ENCODE measurements around the gene OLFML2B. TPM values are rescaled to one million over a fixed set of nuclear protein-coding genes. Genes with fewer than 3 reads are reported as not detected.

The OLFML2B gene
- total RNA-seq (under 1 TPM in 3 of 5 experiments, not detected in 2; 0.27 to 0.47 (median 0.35) TPM), polyA plus RNA-seq (under 1 TPM; 0.07 to 0.24 TPM), total RNA-seq (not detected)

DNA sequence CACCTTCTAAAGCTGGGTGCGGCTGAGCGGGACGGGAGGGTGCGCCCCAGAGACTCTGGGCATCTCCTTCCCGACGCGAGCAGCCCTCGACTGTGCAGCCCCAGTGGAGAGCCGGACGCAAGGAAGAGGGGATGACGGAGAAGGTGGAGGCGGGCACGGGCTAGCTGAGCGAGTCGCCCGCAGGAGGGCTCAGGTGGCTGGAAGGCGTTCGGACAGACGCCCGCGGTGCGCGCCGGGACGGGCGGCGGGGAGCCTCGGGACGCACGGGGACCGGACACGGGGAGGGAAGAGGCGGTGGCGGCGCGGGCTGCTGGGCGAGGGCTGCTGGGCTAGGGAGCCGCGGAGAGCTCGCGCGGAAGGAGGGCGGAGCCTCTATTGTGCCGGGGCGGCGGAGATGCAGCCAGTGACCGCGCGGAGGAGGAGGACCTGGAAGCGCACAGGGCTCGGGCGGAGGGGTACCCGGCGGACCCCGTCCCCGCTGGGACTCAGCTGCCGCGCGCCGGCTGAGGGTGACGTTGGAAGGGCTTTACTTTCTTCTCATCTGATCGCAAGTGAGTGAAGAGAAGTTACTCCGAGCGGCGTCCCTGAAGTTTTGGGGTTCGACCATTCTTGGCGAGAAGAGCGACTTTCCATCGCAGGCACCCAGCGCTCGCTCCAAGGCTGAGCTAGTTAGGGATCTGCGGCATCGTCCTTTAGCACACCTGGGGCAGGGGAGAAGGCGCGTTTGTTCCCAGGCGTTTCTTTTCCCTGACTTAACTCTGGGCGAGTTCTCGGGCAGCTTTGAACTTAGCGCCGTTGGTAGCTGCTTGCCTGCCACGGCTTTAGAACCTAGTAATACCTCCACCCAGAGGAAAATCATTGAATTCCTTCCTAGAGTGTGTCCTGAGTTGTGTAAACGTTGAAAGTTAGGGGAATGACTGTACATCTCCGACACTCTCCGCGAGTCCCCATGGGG is at the start of gene OLFML2B:
TSS of gene OLFML2B (minus strand) at position 323 of the 955 bp plus-strand sequence. CDS start 439 bp downstream, outside the sequence.
- H3K9me3 Mint-ChIP-seq, result peaks cover 0 to 4% (median 0%) of the 10 kb centered on the region in 11 donors
- peaks cover 0 to 6% (median 0%) of the 10 kb centered on the region in 5 donors for H3K36me3 Mint-ChIP-seq
- intact Hi-C loops (cut with micrococcal nuclease), result loop anchor here (1.0 kb wide), 4 partner anchors 13 to 232 kb away; no protein-coding TSS in a partner anchor
- no peaks in the 10 kb centered on the region for H3K36me3 ChIP-seq (ENCODE audit: control insufficient read depth in 2 of 3, insufficient read depth in 3 of 3, low read length in 3 of 3)
- peaks cover 0 to 4% of the 10 kb centered on the region in 2 donors for H3K4me1 ChIP-seq (ENCODE audit: control insufficient read depth in 2 of 2, insufficient read depth in 2 of 2, low read length in 2 of 2)
- ChIA-PET CTCF (interaction anchor here (0.7 to 2.1 kb wide), 15 partner anchors 11 to 297 kb away, joined by 3 to 23 read pairs (median 4); no protein-coding TSS in a partner anchor), POLR2A (interaction anchor here (1.0 to 1.1 kb wide), 2 partner anchors 89 to 105 kb away, joined by 3 read pairs; no protein-coding TSS in a partner anchor)
- H3K27ac ChIP-seq (ENCODE audit: low read depth, low read length), result no peak within 1 kb of the TSS
- H3K4me1 Mint-ChIP-seq, result peaks cover 6 to 13% (median 9%) of the 10 kb centered on the region in 7 donors
- peaks cover 0 to 3% of the 10 kb centered on the region in 2 donors for H3K27me3 ChIP-seq (ENCODE audit: control insufficient read depth in 2 of 2, insufficient read depth in 2 of 2, low read length in 2 of 2)
- H3K27ac Mint-ChIP-seq, result peak within 1 kb of the TSS in 3 of 9 donors; percentile 2 to 55 (median 51)
- peak within 1 kb of the TSS; percentile 80 for H3K4me3 ChIP-seq (ENCODE audit: low read length)
- peaks cover 33 to 54% (median 34%) of the 10 kb centered on the region in 5 donors for H3K27me3 Mint-ChIP-seq
- peak within 1 kb of the TSS; percentile 89 to 99 (median 94) for H3K4me3 Mint-ChIP-seq
- ATAC-seq (peak; percentile 88), DNase-seq (peak; percentile 15 to 66 (median 49))
- H3K9me3 ChIP-seq (ENCODE audit: control insufficient read depth in 2 of 3, low read length in 3 of 3), result no peaks in the 10 kb centered on the region

DNA sequence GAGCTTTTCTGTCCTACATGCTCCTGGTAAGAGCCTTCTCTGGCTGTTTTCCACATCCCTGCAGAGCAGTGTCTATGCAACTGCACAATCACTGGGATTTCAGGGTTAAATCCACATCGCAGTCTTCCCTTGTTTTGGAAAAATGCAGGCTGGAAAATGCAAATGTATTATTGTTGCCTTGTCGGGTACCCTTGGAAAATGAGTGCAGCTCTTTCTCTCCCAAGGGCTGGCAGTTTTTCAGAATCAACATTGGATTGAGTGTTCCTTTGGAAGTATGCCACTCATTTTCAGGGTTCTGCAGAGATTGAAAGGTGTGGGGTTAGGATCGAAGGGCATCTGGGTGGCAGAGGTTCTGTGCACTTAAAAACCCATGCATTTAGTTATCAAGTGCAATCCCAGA is 49.1 kb upstream of the OLFML2B start:
- no peak overlapping the region for H3K27ac Mint-ChIP-seq
- ChIA-PET POLR2A (no interaction called here), CTCF (no interaction called here)
- intact Hi-C loops (cut with micrococcal nuclease), result no loop called here
- H3K27ac ChIP-seq (ENCODE audit: low read depth, low read length), result no peak overlapping the region
- peaks cover 0 to 3% of the 10 kb centered on the region in 2 donors for H3K27me3 ChIP-seq (ENCODE audit: control insufficient read depth in 2 of 2, insufficient read depth in 2 of 2, low read length in 2 of 2)
- H3K9me3 Mint-ChIP-seq, result no peaks in the 10 kb centered on the region
- peaks cover 0 to 12% (median 5%) of the 10 kb centered on the region in 7 donors for H3K4me1 Mint-ChIP-seq
- H3K4me3 Mint-ChIP-seq, result no peak overlapping the region
- no peak for ATAC-seq
- H3K27me3 Mint-ChIP-seq, result peaks cover 42 to 74% (median 69%) of the 10 kb centered on the region in 5 donors
- DNase-seq, result no peak
- no peak overlapping the region for H3K4me3 ChIP-seq (ENCODE audit: low read length)
- H3K36me3 ChIP-seq (ENCODE audit: control insufficient read depth in 2 of 3, insufficient read depth in 3 of 3, low read length in 3 of 3), result no peaks in the 10 kb centered on the region
- H3K36me3 Mint-ChIP-seq, result no peaks in the 10 kb centered on the region
- no peaks in the 10 kb centered on the region for H3K9me3 ChIP-seq (ENCODE audit: control insufficient read depth in 2 of 3, low read length in 3 of 3)
- H3K4me1 ChIP-seq (ENCODE audit: control insufficient read depth in 2 of 2, insufficient read depth in 2 of 2, low read length in 2 of 2), result peaks cover 0 to 5% of the 10 kb centered on the region in 2 donors

DNA sequence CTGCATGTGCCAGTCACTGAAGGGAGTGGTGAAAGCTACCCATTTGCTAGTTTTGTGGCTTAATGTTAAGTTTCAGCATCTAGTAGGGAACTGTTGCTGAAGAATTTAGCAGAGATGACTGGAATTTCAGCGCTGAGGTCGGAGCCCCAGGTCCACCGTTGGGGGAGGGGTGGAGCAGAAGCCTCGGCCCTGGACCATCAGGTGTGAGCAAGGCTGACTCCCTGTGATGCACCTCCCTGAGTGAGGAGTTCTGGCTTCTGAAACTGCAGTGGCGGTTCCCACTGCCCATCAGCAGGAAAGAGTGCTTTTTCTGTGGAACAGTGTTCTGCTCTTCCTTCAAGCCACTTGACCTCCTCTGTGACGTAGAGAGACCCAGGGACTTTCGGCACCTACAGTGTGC is 47.2 kb upstream of the OLFML2B start:
- Mint-ChIP-seq H3K27ac (no peak overlapping the region), H3K4me1 (peaks cover 0 to 12% (median 5%) of the 10 kb centered on the region in 7 donors), H3K9me3 (no peaks in the 10 kb centered on the region), H3K36me3 (no peaks in the 10 kb centered on the region), H3K27me3 (peaks cover 46 to 80% (median 67%) of the 10 kb centered on the region in 5 donors), H3K4me3 (peak overlapping the region; percentile 16 to 90 (median 84))
- Histone ChIP-seq H3K27me3 (ENCODE audit: control insufficient read depth in 2 of 2, insufficient read depth in 2 of 2, low read length in 2 of 2) (peaks cover 0 to 3% of the 10 kb centered on the region in 2 donors), H3K4me1 (ENCODE audit: control insufficient read depth in 2 of 2, insufficient read depth in 2 of 2, low read length in 2 of 2) (peaks cover 0 to 5% of the 10 kb centered on the region in 2 donors), H3K9me3 (ENCODE audit: control insufficient read depth in 2 of 3, low read length in 3 of 3) (no peaks in the 10 kb centered on the region), H3K36me3 (ENCODE audit: control insufficient read depth in 2 of 3, insufficient read depth in 3 of 3, low read length in 3 of 3) (no peaks in the 10 kb centered on the region), H3K27ac (ENCODE audit: low read depth, low read length) (no peak overlapping the region), H3K4me3 (ENCODE audit: low read length) (no peak overlapping the region)
- intact Hi-C loops (cut with micrococcal nuclease), result no loop called here
- ChIA-PET POLR2A (no interaction called here), CTCF (no interaction called here)
- DNase-seq, result no peak
- no peak for ATAC-seq

DNA sequence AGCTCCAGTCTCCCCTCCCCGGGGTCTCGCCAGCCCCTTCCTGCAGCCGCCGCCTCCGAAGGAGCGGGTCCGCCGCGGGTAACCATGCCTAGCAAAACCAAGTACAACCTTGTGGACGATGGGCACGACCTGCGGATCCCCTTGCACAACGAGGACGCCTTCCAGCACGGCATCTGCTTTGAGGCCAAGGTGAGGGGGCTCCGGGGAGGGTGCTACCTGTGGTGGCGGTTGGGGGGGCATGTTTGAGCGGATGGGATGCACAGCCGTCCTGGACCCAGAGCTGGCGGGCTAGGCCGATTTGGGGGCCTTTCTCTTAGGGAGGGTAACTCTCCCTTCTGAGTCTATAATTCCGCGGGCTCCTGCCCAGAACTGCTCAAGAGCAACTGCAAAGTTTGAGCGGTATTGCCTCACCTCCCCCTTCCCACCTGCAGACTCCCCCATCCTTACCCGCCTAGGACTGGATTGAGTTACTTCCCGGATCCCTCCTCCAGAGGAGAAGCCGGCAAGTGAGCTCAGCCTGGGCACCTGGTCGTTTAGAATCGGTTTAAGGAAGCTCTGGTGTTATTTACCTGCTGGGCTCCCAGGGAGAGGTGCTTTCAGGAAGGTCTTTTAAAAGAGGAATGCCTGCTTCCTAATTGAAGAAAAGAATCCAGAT is 46.6 kb upstream of the OLFML2B start:
- POLR2A ChIA-PET, result no interaction called here
- Histone ChIP-seq H3K27me3 (ENCODE audit: control insufficient read depth in 2 of 2, insufficient read depth in 2 of 2, low read length in 2 of 2) (peaks cover 0 to 3% of the 10 kb centered on the region in 2 donors), H3K9me3 (ENCODE audit: control insufficient read depth in 2 of 3, low read length in 3 of 3) (no peaks in the 10 kb centered on the region), H3K4me1 (ENCODE audit: control insufficient read depth in 2 of 2, insufficient read depth in 2 of 2, low read length in 2 of 2) (peaks cover 0 to 5% of the 10 kb centered on the region in 2 donors), H3K27ac (ENCODE audit: low read depth, low read length) (no peak overlapping the region), H3K36me3 (ENCODE audit: control insufficient read depth in 2 of 3, insufficient read depth in 3 of 3, low read length in 3 of 3) (no peaks in the 10 kb centered on the region), H3K4me3 (ENCODE audit: low read length) (peak overlapping the region; percentile 36)
- peak in 8 of 9 donors; percentile 5 to 28 (median 11) for DNase-seq
- peaks cover 50 to 77% (median 68%) of the 10 kb centered on the region in 5 donors for H3K27me3 Mint-ChIP-seq
- peak overlapping the region; percentile 79 to 90 (median 84) for H3K4me3 Mint-ChIP-seq
- peak overlapping the region in 1 of 9 donors; percentile 31 for H3K27ac Mint-ChIP-seq
- CTCF ChIA-PET, result interaction anchor here (0.6 kb wide), 1 partner anchor 502 kb away, joined by 5 read pairs; no protein-coding TSS in a partner anchor
- intact Hi-C loops (cut with micrococcal nuclease), result no loop called here
- no peaks in the 10 kb centered on the region for H3K36me3 Mint-ChIP-seq
- ATAC-seq, result no peak
- H3K4me1 Mint-ChIP-seq, result peaks cover 0 to 12% (median 5%) of the 10 kb centered on the region in 7 donors
- H3K9me3 Mint-ChIP-seq, result no peaks in the 10 kb centered on the region

DNA sequence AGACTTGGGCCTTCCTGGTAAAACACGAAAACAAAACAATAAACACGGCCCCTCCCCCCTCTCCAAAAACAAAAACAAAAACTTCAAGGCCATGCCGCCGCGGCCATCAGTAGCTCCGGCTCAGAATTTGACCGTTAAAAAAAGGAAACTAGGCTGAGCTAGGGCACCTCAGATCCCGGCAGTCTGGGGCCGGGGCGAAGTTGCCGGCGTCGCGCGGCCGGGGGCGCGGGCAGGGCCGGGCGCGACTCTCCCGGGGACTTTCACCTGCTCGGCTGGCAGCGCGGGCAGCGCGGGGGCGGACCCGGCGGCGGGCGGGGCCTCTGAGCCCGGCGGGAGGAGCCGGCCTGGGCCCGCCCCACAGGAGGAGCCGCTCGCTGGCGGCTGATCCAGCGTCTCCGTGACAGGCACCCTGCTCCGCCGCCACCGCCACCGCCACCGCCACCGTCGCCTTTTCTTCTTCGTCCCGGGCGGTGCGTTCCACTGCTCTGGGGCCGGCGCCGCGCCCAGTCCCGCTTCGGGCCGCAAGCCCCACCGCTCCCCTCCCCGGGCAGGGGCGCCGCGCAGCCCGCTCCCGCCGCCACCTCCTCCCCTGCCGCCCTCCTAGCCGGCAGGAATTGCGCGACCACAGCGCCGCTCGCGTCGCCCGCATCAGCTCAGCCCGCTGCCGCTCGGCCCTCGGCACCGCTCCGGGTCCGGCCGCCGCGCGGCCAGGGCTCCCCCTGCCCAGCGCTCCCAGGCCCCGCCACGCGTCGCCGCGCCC is 45.8 kb upstream of the OLFML2B start, which contains the start of gene NOS1AP:
TSS of gene NOS1AP (plus strand) at position 358 of the 760 bp plus-strand sequence. CDS start 487 bp downstream, outside the sequence.
- no peak within 1 kb of the TSS for H3K27ac ChIP-seq (ENCODE audit: low read depth, low read length)
- H3K36me3 ChIP-seq (ENCODE audit: control insufficient read depth in 2 of 3, insufficient read depth in 3 of 3, low read length in 3 of 3), result no peaks in the 10 kb centered on the region
- ATAC-seq (peak; percentile 99), DNase-seq (peak; percentile 50 to 87 (median 71))
- H3K9me3 ChIP-seq (ENCODE audit: control insufficient read depth in 2 of 3, low read length in 3 of 3), result no peaks in the 10 kb centered on the region
- Mint-ChIP-seq H3K4me3 (peak within 1 kb of the TSS; percentile 79 to 90 (median 84)), H3K9me3 (no peaks in the 10 kb centered on the region), H3K27ac (peak within 1 kb of the TSS in 1 of 9 donors; percentile 31), H3K36me3 (no peaks in the 10 kb centered on the region), H3K27me3 (peaks cover 51 to 79% (median 68%) of the 10 kb centered on the region in 5 donors), H3K4me1 (peaks cover 0 to 12% (median 5%) of the 10 kb centered on the region in 7 donors)
- peak within 1 kb of the TSS; percentile 56 for H3K4me3 ChIP-seq (ENCODE audit: low read length)
- H3K27me3 ChIP-seq (ENCODE audit: control insufficient read depth in 2 of 2, insufficient read depth in 2 of 2, low read length in 2 of 2), result peaks cover 0 to 3% of the 10 kb centered on the region in 2 donors
- CTCF ChIA-PET, result no interaction called here
- H3K4me1 ChIP-seq (ENCODE audit: control insufficient read depth in 2 of 2, insufficient read depth in 2 of 2, low read length in 2 of 2), result peaks cover 0 to 5% of the 10 kb centered on the region in 2 donors
- POLR2A ChIA-PET, result no interaction called here
- intact Hi-C loops (cut with micrococcal nuclease), result loop anchor here in 1 of 2 donors (2.0 kb wide), 3 partner anchors 427 to 1251 kb away; partner anchors contain the start of genes NUF2, UAP1 and UHMK1
